CD4-positive, alpha-beta T cell (primary cell): ENCODE results near the gene ZNF281. TPM values are rescaled to one million over a fixed set of nuclear protein-coding genes. Genes with fewer than 3 reads are reported as not detected.

Experiments used
- ATAC-seq: fragments of 200-7000 bp; cut with Tn5 transposase; one replicate; pipeline ENCODE4 v1.10.0; 2022; ENCODE audit warnings: mild to moderate bottlenecking; ENCODE audit not compliant: poor library complexity
- CTCF ChIA-PET: fragments of 350-600 bp; sonication (Branson Sonifier 250); formaldehyde crosslinking; loops from one replicate; lab custom pipeline; 2021; ENCODE audit warnings: antibody characterized with exemption, inconsistent platforms; lab: Charles Lee
- POLR2A ChIA-PET: fragments of 350-600 bp; sonication (Branson Sonifier 250); formaldehyde crosslinking; loops from one replicate; lab custom pipeline; 2021; ENCODE audit warnings: antibody characterized with exemption, inconsistent platforms; lab: Charles Lee
- DNase-seq, 14 experiments: peaks; one replicate each; pipeline ENCODE4 v3.0.0-alpha.2; 2013 to 2020; ENCODE audit warnings: mixed read lengths in 2 of 14
- H3K27ac ChIP-seq, 2 donors: one replicate each; pipeline versions ENCODE4 v1.5.1 to v1.7.0; 2013; ENCODE audit warnings: low read length in 2 of 2, low read depth in 1 of 2, mild to moderate bottlenecking in 1 of 2
- H3K27me3 ChIP-seq, 2 experiments: 1 replicate in 1 of 2; 2 replicates in 1 of 2; pipeline versions ENCODE4 v1.6.1 to v1.7.0; 2013; ENCODE audit warnings: low read length in 2 of 2, control low read depth in 1 of 2, mild to moderate bottlenecking in 1 of 2, moderate library complexity in 1 of 2; ENCODE audit not compliant: insufficient read depth in 2 of 2, control insufficient read depth in 1 of 2
- H3K36me3 ChIP-seq: one replicate; pipeline ENCODE4 v1.6.1; 2013; ENCODE audit warnings: low read length, control low read depth; ENCODE audit not compliant: insufficient read depth
- H3K4me1 ChIP-seq: one replicate; pipeline ENCODE4 v1.6.1; 2013; ENCODE audit warnings: low read length, control low read depth; ENCODE audit not compliant: insufficient read depth
- H3K4me3 ChIP-seq: one replicate; pipeline ENCODE4 v1.5.1; 2013; ENCODE audit warnings: mild to moderate bottlenecking, low read length, moderate library complexity
- H3K9me3 ChIP-seq, 2 experiments: 1 replicate in 1 of 2; 2 replicates in 1 of 2; pipeline versions ENCODE4 v1.6.1 to v1.7.0; 2013; ENCODE audit warnings: low read length in 2 of 2, mild to moderate bottlenecking in 2 of 2, control low read depth in 1 of 2, moderate library complexity in 1 of 2; ENCODE audit not compliant: control insufficient read depth in 1 of 2, insufficient read depth in 1 of 2
- H3K27ac Mint-ChIP-seq: one replicate; pipeline ENCODE4 v1.8.0; 2020; ENCODE audit warnings: mixed read lengths
- H3K27me3 Mint-ChIP-seq: one replicate; pipeline ENCODE4 v1.8.0; 2021; ENCODE audit warnings: mixed read lengths
- H3K36me3 Mint-ChIP-seq: one replicate; pipeline ENCODE4 v1.8.0; 2021; ENCODE audit warnings: low read depth, mixed read lengths
- H3K4me1 Mint-ChIP-seq: one replicate; pipeline ENCODE4 v1.8.0; 2021; ENCODE audit warnings: low read depth, mixed read lengths
- H3K4me3 Mint-ChIP-seq: one replicate; pipeline ENCODE4 v1.8.0; 2020; ENCODE audit warnings: mild to moderate bottlenecking, mixed read lengths
- H3K9me3 Mint-ChIP-seq: one replicate; pipeline ENCODE4 v1.8.0; 2020; ENCODE audit warnings: mixed read lengths
- intact Hi-C, 2 experiments: fragments of 100-400 bp; cut with DNase I in 1 of 2; cut with micrococcal nuclease in 1 of 2; formaldehyde crosslinking; loops; one replicate each; pipeline versions ENCODE4 v1.15.1 to v1.9.0; 2023 to 2025; cut with DNase I, micrococcal nuclease
- total RNA-seq, 174 experiments: library from RNA in 2 of 174; stranded (reverse) in 2 of 174; gene quantifications; one replicate each; pipeline ENCODE4 v1.2.3 and lab custom pipeline; 2021 to 2026
- TF ChIP-seq, protein P1 (sequence below): fragments of 200-600 bp; IDR thresholded peaks from one replicate; pipeline ENCODE4 v1.8.0; 2022; ENCODE audit warnings: antibody characterized with exemption, mild to moderate bottlenecking

ZNF281 gene
- total RNA-seq, 2 experiments from 2014 or later, result 27.6 to 29.3 TPM

GRCh38 chr1:200432586-200432985, 22.8 kb upstream of the ZNF281 start:
- no peak for DNase-seq
- H3K4me3 ChIP-seq, result no peak overlapping the region
- H3K27ac ChIP-seq, result no peak overlapping the region
- no peaks in the 10 kb centered on the region for H3K36me3 ChIP-seq
- ATAC-seq, result no peak
- Mint-ChIP-seq H3K4me1 (peaks cover 3% of the 10 kb centered on the region), H3K36me3 (no peaks in the 10 kb centered on the region), H3K9me3 (no peaks in the 10 kb centered on the region), H3K27me3 (no peaks in the 10 kb centered on the region), H3K4me3 (no peak overlapping the region), H3K27ac (no peak overlapping the region)
- H3K9me3 ChIP-seq, result no peaks in the 10 kb centered on the region
- intact Hi-C loops, result no loop called here
- ChIA-PET CTCF (no interaction called here), POLR2A (no interaction called here)
- H3K4me1 ChIP-seq, result peaks cover 2% of the 10 kb centered on the region
- TF ChIP-seq, protein P1, sequence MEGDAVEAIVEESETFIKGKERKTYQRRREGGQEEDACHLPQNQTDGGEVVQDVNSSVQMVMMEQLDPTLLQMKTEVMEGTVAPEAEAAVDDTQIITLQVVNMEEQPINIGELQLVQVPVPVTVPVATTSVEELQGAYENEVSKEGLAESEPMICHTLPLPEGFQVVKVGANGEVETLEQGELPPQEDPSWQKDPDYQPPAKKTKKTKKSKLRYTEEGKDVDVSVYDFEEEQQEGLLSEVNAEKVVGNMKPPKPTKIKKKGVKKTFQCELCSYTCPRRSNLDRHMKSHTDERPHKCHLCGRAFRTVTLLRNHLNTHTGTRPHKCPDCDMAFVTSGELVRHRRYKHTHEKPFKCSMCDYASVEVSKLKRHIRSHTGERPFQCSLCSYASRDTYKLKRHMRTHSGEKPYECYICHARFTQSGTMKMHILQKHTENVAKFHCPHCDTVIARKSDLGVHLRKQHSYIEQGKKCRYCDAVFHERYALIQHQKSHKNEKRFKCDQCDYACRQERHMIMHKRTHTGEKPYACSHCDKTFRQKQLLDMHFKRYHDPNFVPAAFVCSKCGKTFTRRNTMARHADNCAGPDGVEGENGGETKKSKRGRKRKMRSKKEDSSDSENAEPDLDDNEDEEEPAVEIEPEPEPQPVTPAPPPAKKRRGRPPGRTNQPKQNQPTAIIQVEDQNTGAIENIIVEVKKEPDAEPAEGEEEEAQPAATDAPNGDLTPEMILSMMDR, result no peak
- no peaks in the 10 kb centered on the region for H3K27me3 ChIP-seq

DNA sequence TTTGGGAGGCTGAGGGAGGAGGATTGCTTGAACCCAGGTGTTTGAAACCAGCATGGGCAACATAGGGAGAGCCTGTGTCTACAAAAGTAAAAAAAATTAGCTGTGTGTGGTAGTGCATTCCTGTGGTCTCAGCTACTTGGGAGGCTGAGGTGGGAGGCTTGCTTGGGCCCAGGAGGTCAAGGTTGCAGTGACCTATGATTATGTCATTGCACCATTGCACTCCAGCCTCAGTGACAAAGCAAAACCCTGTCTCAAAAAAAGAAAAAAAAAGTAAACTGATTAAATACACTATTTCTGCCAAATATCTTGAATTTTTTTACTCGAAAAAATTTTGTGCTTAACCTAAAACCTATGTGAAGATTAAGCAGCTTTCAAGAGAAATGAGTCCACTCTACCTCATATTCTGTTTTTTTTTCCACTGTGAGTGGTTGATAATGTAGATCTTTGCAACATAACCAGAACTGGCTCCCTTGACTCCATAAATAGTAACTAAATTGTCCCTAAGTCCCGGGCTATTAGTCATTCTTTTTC, 19.4 kb upstream of the ZNF281 start:
- H3K4me1 Mint-ChIP-seq, result no peaks in the 10 kb centered on the region
- no peak overlapping the region for H3K4me3 Mint-ChIP-seq
- DNase-seq (no peak), ATAC-seq (no peak)
- POLR2A ChIA-PET, result no interaction called here
- no peaks in the 10 kb centered on the region for H3K27me3 ChIP-seq
- no peaks in the 10 kb centered on the region for H3K9me3 Mint-ChIP-seq
- H3K4me3 ChIP-seq, result no peak overlapping the region
- no peaks in the 10 kb centered on the region for H3K36me3 Mint-ChIP-seq
- no peaks in the 10 kb centered on the region for H3K9me3 ChIP-seq
- TF ChIP-seq, protein P1, result no peak
- H3K36me3 ChIP-seq, result no peaks in the 10 kb centered on the region
- no peaks in the 10 kb centered on the region for H3K4me1 ChIP-seq
- no peak overlapping the region for H3K27ac Mint-ChIP-seq
- no peak overlapping the region for H3K27ac ChIP-seq
- intact Hi-C loops, result no loop called here
- H3K27me3 Mint-ChIP-seq, result no peaks in the 10 kb centered on the region
- CTCF ChIA-PET, result no interaction called here

DNA sequence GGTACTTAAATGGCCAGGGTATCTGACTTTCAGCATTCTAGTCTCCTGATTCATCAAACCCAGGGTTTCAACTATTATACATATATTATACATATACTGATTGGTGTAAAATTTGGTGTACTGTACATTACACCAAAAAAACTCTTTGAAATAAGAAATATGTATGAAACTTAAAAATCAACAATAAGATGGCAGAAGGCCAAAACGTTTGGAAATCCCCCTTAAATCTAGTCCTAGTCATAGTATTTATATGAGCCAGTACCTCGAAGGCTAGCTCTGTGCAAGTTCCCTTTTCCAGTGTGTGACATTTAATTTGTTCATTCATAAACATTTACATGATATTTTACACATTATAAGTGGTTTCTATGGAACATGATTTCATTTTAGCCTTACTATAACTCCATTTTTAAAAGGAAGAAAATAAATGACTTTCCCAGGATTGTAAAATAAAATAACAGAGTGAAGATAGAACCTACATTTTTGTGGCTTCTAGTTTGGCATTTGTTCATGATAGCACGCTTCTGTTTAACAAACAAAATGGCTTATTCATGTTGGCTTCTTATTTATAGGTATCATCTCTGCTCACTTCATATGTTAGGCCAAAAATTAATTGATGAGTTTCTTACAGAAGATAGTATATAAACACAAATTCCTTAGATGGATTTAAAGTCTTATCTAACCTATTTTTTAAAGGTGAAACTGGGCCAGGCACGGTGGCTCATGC, 18.8 kb upstream of the ZNF281 start:
- no peaks in the 10 kb centered on the region for H3K4me1 Mint-ChIP-seq
- Histone ChIP-seq H3K27me3 (no peaks in the 10 kb centered on the region), H3K4me3 (no peak overlapping the region), H3K27ac (no peak overlapping the region), H3K36me3 (no peaks in the 10 kb centered on the region), H3K9me3 (no peaks in the 10 kb centered on the region), H3K4me1 (no peaks in the 10 kb centered on the region)
- ChIA-PET POLR2A (no interaction called here), CTCF (no interaction called here)
- intact Hi-C loops, result no loop called here
- H3K27ac Mint-ChIP-seq, result no peak overlapping the region
- DNase-seq, result peak in 1 of 14 experiments; percentile 12
- H3K4me3 Mint-ChIP-seq, result no peak overlapping the region
- TF ChIP-seq, protein P1, result no peak
- no peaks in the 10 kb centered on the region for H3K27me3 Mint-ChIP-seq
- H3K36me3 Mint-ChIP-seq, result no peaks in the 10 kb centered on the region
- H3K9me3 Mint-ChIP-seq, result no peaks in the 10 kb centered on the region
- no peak for ATAC-seq
